ENCODE results near the gene RPS24. TPM values are rescaled to one million over a fixed set of nuclear protein-coding genes. Genes with fewer than 3 reads are reported as not detected.
"Not testable (repeated sequence)": the region's sequence is repeated elsewhere in the genome, so short reads cannot be mapped to it uniquely, and the experiment has no call there.

The RPS24 gene
- total RNA-seq, 1 experiment from 2014 or later: 2,812 TPM

- Histone ChIP-seq H3K4me1 (ENCODE audit: low read length) (no peaks in the 10 kb centered on the region), H3K27me3 (ENCODE audit: low read length) (no peaks in the 10 kb centered on the region), H3K9ac (ENCODE audit: low read length) (no peak overlapping the region), H3K4me2 (ENCODE audit: low read depth, low read length, poor library complexity, severe bottlenecking) (no peak overlapping the region), H3K36me3 (ENCODE audit: insufficient read depth, low read length) (no peaks in the 10 kb centered on the region), H3K4me3 (ENCODE audit: low read length) (no peak overlapping the region), H3K9me2 (replicated peaks; ENCODE audit: insufficient read depth, low read length) (no peaks in the 10 kb centered on the region), H4K20me1 (ENCODE audit: insufficient read depth, low read depth, low read length) (no peaks in the 10 kb centered on the region), H3K9me3 (ENCODE audit: low read length) (no peaks in the 10 kb centered on the region), H3K27ac (ENCODE audit: low read length) (no peak overlapping the region), H2AFZ (ENCODE audit: low read length) (no peak overlapping the region), H3K79me2 (ENCODE audit: low read length) (no peaks in the 10 kb centered on the region)
- no peak for DNase-seq
These were observed 32.3 kb downstream of the RPS24 start for GRCh38 chr10:78066012-78066411.

GRCh38 chr10:78066728-78067430, 33.2 kb downstream of the RPS24 start:
- H3K36me3 ChIP-seq (ENCODE audit: insufficient read depth, low read length): no peaks in the 10 kb centered on the region
- no peaks in the 10 kb centered on the region for H3K9me3 ChIP-seq (ENCODE audit: low read length)
- no peak for DNase-seq
- no peaks in the 10 kb centered on the region for H3K4me1 ChIP-seq (ENCODE audit: low read length)
- H3K9ac ChIP-seq (ENCODE audit: low read length): no peak overlapping the region
- no peaks in the 10 kb centered on the region for H3K9me2 ChIP-seq (replicated peaks; ENCODE audit: insufficient read depth, low read length)
- H4K20me1 ChIP-seq (ENCODE audit: insufficient read depth, low read depth, low read length): no peaks in the 10 kb centered on the region
- H3K79me2 ChIP-seq (ENCODE audit: low read length): no peaks in the 10 kb centered on the region
- no peak overlapping the region for H3K27ac ChIP-seq (ENCODE audit: low read length)
- H3K4me2 ChIP-seq (ENCODE audit: low read depth, low read length, poor library complexity, severe bottlenecking): no peak overlapping the region
- H3K27me3 ChIP-seq (ENCODE audit: low read length): no peaks in the 10 kb centered on the region
- no peak overlapping the region for H3K4me3 ChIP-seq (ENCODE audit: low read length)
- H2AFZ ChIP-seq (ENCODE audit: low read length): no peak overlapping the region

- H3K4me1 ChIP-seq (ENCODE audit: low read length): no peaks in the 10 kb centered on the region
These were observed 35.5 kb downstream of the RPS24 start for GRCh38 chr10:78069151-78069550.

GRCh38 chr10:78070064-78070463, 36.4 kb downstream of the RPS24 start:
- H3K36me3 ChIP-seq (ENCODE audit: insufficient read depth, low read length); H3K9me2 ChIP-seq (replicated peaks; ENCODE audit: insufficient read depth, low read length); H3K4me3 ChIP-seq (ENCODE audit: low read length); H2AFZ ChIP-seq (ENCODE audit: low read length); H3K27me3 ChIP-seq (ENCODE audit: low read length); H3K9ac ChIP-seq (ENCODE audit: low read length); H3K27ac ChIP-seq (ENCODE audit: low read length); H4K20me1 ChIP-seq (ENCODE audit: insufficient read depth, low read depth, low read length); H3K4me2 ChIP-seq (ENCODE audit: low read depth, low read length, poor library complexity, severe bottlenecking); H3K4me1 ChIP-seq (ENCODE audit: low read length); H3K79me2 ChIP-seq (ENCODE audit: low read length); H3K9me3 ChIP-seq (ENCODE audit: low read length); DNase-seq: not testable (repeated sequence)

More at GRCh38 chr10:78069151-78069550, 35.5 kb downstream of the RPS24 start:
- Histone ChIP-seq H3K27me3 (ENCODE audit: low read length) (no peaks in the 10 kb centered on the region), H2AFZ (ENCODE audit: low read length) (no peak overlapping the region), H3K4me3 (ENCODE audit: low read length) (no peak overlapping the region), H3K79me2 (ENCODE audit: low read length) (no peaks in the 10 kb centered on the region), H3K36me3 (ENCODE audit: insufficient read depth, low read length) (no peaks in the 10 kb centered on the region), H3K9ac (ENCODE audit: low read length) (no peak overlapping the region), H3K9me2 (replicated peaks; ENCODE audit: insufficient read depth, low read length) (no peaks in the 10 kb centered on the region), H3K27ac (ENCODE audit: low read length) (no peak overlapping the region), H4K20me1 (ENCODE audit: insufficient read depth, low read depth, low read length) (no peaks in the 10 kb centered on the region), H3K4me2 (ENCODE audit: low read depth, low read length, poor library complexity, severe bottlenecking) (no peak overlapping the region), H3K9me3 (ENCODE audit: low read length) (no peaks in the 10 kb centered on the region)
- no peak for DNase-seq

- H3K79me2 ChIP-seq (ENCODE audit: low read length): no peaks in the 10 kb centered on the region
- no peak overlapping the region for H3K27ac ChIP-seq (ENCODE audit: low read length)
- no peaks in the 10 kb centered on the region for H3K4me1 ChIP-seq (ENCODE audit: low read length)
- H3K4me2 ChIP-seq (ENCODE audit: low read depth, low read length, poor library complexity, severe bottlenecking): no peak overlapping the region
- no peaks in the 10 kb centered on the region for H4K20me1 ChIP-seq (ENCODE audit: insufficient read depth, low read depth, low read length)
- no peaks in the 10 kb centered on the region for H3K27me3 ChIP-seq (ENCODE audit: low read length)
- H3K9me3 ChIP-seq (ENCODE audit: low read length): no peaks in the 10 kb centered on the region
- no peaks in the 10 kb centered on the region for H3K9me2 ChIP-seq (replicated peaks; ENCODE audit: insufficient read depth, low read length)
- no peak overlapping the region for H3K4me3 ChIP-seq (ENCODE audit: low read length)
- DNase-seq: no peak
- no peak overlapping the region for H2AFZ ChIP-seq (ENCODE audit: low read length)
- H3K9ac ChIP-seq (ENCODE audit: low read length): no peak overlapping the region
- no peaks in the 10 kb centered on the region for H3K36me3 ChIP-seq (ENCODE audit: insufficient read depth, low read length)
These were observed 37.1 kb downstream of the RPS24 start for GRCh38 chr10:78070726-78071125.

DNA sequence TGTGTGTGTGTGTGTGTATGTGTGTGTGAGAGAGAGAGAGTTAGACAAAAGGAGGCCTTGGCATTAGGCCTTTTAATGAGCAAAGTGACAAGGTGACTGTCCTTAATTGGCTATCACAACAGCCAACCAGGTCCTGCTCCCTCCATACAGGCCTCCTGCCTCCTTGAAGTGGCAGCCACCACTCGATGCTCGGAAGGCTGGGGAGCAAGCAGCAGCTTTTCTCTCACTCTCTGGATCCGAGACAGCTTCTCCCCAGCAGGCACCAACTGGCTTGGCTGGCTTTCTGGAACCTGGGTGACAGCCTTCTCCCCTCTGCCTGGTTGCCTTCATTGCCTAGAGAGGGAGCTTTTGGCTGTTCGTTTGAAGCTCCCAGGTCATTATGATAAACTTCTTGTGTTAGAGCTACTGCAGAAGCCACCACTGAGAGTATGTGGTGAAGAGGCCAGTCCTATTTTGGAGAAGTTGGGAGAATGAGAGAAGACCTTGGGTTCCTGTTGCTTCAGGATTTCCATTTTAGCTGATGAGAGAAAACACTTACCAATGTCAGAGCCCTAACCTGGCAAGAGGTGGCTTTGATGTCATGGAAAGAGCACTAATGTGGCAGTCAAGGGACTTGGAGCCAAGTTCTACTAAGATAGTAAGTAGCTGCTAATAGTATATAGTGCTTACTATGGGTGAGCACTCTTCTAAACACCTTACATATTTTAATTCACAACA, 37.6 kb downstream of the RPS24 start:
- no peaks in the 10 kb centered on the region for H4K20me1 ChIP-seq (ENCODE audit: insufficient read depth, low read depth, low read length)
- H3K9me3 ChIP-seq (ENCODE audit: low read length): no peaks in the 10 kb centered on the region
- no peak overlapping the region for H2AFZ ChIP-seq (ENCODE audit: low read length)
- H3K27ac ChIP-seq (ENCODE audit: low read length): no peak overlapping the region
- no peaks in the 10 kb centered on the region for H3K4me1 ChIP-seq (ENCODE audit: low read length)
- DNase-seq: no peak
- no peaks in the 10 kb centered on the region for H3K27me3 ChIP-seq (ENCODE audit: low read length)
- no peak overlapping the region for H3K4me2 ChIP-seq (ENCODE audit: low read depth, low read length, poor library complexity, severe bottlenecking)
- H3K9ac ChIP-seq (ENCODE audit: low read length): no peak overlapping the region
- H3K9me2 ChIP-seq (replicated peaks; ENCODE audit: insufficient read depth, low read length): no peaks in the 10 kb centered on the region
- H3K36me3 ChIP-seq (ENCODE audit: insufficient read depth, low read length): no peaks in the 10 kb centered on the region
- no peak overlapping the region for H3K4me3 ChIP-seq (ENCODE audit: low read length)
- no peaks in the 10 kb centered on the region for H3K79me2 ChIP-seq (ENCODE audit: low read length)

DNA sequence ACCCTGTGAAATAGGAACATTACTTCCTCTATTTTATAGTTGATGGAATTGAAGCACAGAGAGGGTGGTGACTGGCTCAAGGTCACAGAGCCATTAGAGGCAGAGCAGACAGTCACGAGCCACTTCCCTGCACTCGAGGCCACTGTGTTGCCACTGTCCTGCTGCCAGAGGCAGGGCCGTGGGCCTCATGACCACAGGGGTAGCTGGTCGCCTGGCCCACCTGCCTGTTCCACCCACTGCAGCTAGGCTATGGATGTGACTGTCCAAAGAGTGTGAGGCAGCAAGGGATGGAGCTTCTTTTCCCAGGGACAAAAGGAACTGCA, 38.2 kb downstream of the RPS24 start:
- no peaks in the 10 kb centered on the region for H3K36me3 ChIP-seq (ENCODE audit: insufficient read depth, low read length)
- H3K9me3 ChIP-seq (ENCODE audit: low read length): no peaks in the 10 kb centered on the region
- no peak overlapping the region for H3K9ac ChIP-seq (ENCODE audit: low read length)
- no peaks in the 10 kb centered on the region for H3K4me1 ChIP-seq (ENCODE audit: low read length)
- no peaks in the 10 kb centered on the region for H3K9me2 ChIP-seq (replicated peaks; ENCODE audit: insufficient read depth, low read length)
- no peak overlapping the region for H3K4me2 ChIP-seq (ENCODE audit: low read depth, low read length, poor library complexity, severe bottlenecking)
- H3K79me2 ChIP-seq (ENCODE audit: low read length): no peaks in the 10 kb centered on the region
- no peaks in the 10 kb centered on the region for H4K20me1 ChIP-seq (ENCODE audit: insufficient read depth, low read depth, low read length)
- no peak overlapping the region for H3K4me3 ChIP-seq (ENCODE audit: low read length)
- no peak overlapping the region for H2AFZ ChIP-seq (ENCODE audit: low read length)
- H3K27me3 ChIP-seq (ENCODE audit: low read length): no peaks in the 10 kb centered on the region
- no peak for DNase-seq
- H3K27ac ChIP-seq (ENCODE audit: low read length): no peak overlapping the region

- Histone ChIP-seq H2AFZ (ENCODE audit: low read length) (no peak overlapping the region), H4K20me1 (ENCODE audit: insufficient read depth, low read depth, low read length) (no peaks in the 10 kb centered on the region), H3K4me3 (ENCODE audit: low read length) (no peak overlapping the region), H3K79me2 (ENCODE audit: low read length) (no peaks in the 10 kb centered on the region), H3K27ac (ENCODE audit: low read length) (no peak overlapping the region), H3K4me2 (ENCODE audit: low read depth, low read length, poor library complexity, severe bottlenecking) (no peak overlapping the region), H3K9me3 (ENCODE audit: low read length) (no peaks in the 10 kb centered on the region), H3K4me1 (ENCODE audit: low read length) (no peaks in the 10 kb centered on the region), H3K36me3 (ENCODE audit: insufficient read depth, low read length) (no peaks in the 10 kb centered on the region), H3K9ac (ENCODE audit: low read length) (no peak overlapping the region), H3K9me2 (replicated peaks; ENCODE audit: insufficient read depth, low read length) (no peaks in the 10 kb centered on the region), H3K27me3 (ENCODE audit: low read length) (no peaks in the 10 kb centered on the region)
- DNase-seq: no peak
These were observed 38.8 kb downstream of the RPS24 start for GRCh38 chr10:78072504-78072903.
